Measurements from ENCODE around the gene NOVA1.
"Not testable (repeated sequence)": the region's sequence is repeated elsewhere in the genome, so short reads cannot be mapped to it uniquely, and the experiment has no call there.

NOVA1 gene

GRCh38 chr14:26597589-26598080 is at the start of gene NOVA1:
TSS of gene NOVA1 (minus strand) at chr14:26598033. CDS start at chr14:26597436, 597 bp downstream.
- peak; percentile 61 for DNase-seq

GRCh38 chr14:26645057-26645456 is 47.2 kb upstream of the NOVA1 start:
- not testable (repeated sequence) for DNase-seq

DNA sequence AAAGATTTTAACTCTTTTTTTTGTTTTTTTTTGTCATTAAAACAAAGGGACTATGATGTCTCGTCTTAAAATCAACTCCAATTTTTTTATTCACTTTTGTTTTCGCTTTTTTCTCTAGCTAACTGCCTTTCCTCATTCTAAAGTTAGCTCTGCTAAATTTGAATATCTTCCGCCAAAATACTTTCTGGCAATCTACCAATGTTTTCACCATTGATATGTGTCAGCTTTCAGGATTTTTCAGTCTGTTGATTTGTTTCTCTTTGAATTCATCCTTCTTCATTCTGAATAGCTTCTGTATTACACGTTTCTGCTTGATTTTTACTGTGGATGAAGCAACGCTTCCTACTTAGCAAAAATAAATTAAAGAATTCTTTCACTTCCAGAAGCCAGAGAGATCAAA is 38.7 kb upstream of the NOVA1 start:
- no peak for DNase-seq

GRCh38 chr14:26634946-26635345 is 37.1 kb upstream of the NOVA1 start:
- not testable (repeated sequence) for DNase-seq

DNA sequence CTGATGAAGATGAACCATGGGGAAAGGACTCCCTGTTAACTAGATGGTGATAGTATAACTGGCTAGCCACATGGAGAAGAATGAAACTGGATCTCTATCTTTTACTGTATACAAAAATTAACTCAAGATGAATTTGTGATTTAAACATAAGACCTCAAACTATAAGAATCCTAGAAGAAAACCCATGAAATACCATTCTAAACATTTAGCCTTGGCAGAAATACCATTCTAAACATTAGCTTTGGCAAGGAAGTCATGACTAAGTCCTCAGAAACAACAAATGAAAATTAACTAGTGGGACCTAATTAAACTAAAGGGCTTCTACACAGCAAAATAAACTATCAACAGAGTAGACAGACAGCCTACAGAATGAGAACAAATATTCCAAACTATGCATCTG is 28.4 kb upstream of the NOVA1 start:
- DNase-seq, result no peak

GRCh38 chr14:26622611-26623010 is 24.8 kb upstream of the NOVA1 start:
- no peak for DNase-seq

GRCh38 chr14:26621807-26622560 is 24.2 kb upstream of the NOVA1 start:
- no peak for DNase-seq

GRCh38 chr14:26621364-26621763 is 23.5 kb upstream of the NOVA1 start:
- no peak for DNase-seq

DNA sequence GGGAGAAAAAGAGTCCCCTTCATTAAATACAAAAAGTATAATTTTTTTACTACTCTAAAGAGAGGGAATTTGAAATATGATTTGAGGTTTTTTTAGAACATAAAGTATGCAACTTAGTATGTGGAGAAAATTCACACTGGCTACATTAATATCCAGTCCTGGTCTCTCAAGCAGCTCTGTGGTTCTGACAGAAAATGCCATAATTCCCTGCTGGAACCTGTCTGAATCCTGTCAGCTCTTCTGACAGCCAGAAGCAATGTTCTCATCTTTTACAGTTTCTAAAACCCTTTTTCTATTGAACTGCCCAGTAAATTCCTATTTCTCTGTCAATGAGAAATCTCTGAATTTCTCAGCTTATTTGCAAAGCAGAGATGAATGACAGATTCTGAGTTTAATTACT is 13.4 kb upstream of the NOVA1 start:
- DNase-seq, result no peak

GRCh38 chr14:26606729-26607312 is 9.0 kb upstream of the NOVA1 start:
- DNase-seq, result no peak

DNA sequence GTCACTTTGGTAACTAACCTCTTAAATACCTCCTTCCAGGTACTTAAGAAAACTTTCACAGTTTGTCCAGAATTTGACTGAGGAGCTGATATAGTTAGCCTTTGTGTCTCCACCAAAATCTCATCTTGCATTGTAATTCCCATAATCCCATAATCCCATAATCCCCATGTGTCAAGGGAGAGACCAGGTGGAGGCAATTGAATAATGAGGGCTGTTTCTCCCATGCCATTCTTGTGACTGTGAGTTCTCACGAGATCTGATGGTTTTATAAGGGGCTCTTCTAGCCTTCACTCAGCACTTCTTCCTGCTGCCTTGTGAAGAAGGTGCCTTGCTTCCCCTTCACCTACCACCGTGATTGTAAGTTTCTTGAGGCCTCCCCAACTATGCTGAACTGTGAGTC is 7.8 kb upstream of the NOVA1 start:
- no peak for DNase-seq

DNA sequence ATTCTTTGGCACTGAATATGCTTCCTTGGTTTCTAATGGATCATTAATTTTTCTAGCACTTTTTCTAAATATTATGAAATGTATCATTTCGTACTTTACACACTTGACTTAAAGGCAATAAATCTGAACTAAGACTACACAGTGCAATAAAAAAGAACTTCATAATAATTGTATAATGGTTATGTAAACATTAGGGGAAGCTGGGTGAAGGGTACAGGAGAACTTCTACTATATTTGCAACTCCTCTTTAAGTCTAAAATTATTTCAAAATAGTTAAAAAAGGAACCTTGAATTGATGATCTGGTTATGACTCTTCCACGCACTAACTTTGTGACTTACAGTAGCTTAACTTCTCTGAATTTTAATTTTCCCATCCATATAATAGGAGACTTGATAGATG is 5.1 kb upstream of the NOVA1 start:
- DNase-seq, result no peak

GRCh38 chr14:26601856-26602255 is 4.0 kb upstream of the NOVA1 start:
- DNase-seq, result no peak

DNA sequence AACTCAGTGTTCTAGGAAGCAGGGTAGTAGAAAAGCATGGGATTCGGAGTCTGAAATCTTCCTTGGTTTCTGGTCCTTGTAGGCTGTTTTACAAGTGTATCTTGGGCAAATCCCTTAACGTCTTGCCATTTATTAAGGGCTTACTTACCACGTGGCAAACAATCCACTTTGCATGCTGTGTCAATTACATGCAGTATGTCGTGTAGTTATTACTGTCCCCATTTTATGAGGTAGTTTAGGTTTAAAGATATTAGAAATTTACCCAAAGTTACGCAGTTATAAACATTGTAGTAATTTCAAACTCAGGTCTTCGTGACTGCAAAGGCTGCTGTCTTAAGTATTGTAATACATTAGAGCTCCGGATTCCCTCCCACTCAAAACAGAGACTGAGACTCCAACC is 1.5 kb upstream of the NOVA1 start:
- no peak for DNase-seq

- peak; percentile 48 for DNase-seq
These were observed 869 bp upstream of the NOVA1 start for GRCh38 chr14:26598672-26599131.

- peak; percentile 100 for DNase-seq
These were observed 343 bp upstream of the NOVA1 start for GRCh38 chr14:26598081-26598671.

DNA sequence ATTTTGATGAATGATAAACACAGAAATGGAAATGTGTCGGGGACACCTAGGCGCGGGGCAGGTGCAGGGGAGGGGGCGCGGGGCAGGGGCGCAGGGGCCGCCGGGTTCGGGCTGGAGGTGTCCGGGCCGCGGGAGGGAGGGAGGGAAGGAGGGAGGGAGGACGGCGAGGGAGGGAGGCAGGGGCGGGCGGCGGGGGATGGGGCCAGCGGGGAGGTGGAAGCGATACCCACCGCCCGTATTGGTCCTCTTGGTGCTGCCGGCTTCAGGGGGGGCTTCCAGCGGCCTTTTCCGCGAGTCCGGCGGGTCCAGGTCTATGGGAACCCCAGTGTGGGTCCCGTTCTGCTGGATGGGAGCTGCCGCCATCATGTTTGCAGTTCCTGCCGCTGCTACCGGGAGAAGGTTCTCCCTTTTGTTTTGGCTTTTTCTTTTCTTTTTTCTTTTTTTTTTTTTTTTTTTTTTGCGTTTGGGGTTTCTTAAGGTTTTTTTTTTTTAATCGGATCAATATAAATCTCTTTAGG is 703 bp downstream of the NOVA1 start:
- DNase-seq, result peak; percentile 65

GRCh38 chr14:26596543-26597061 is 1.2 kb downstream of the NOVA1 start:
- DNase-seq, result peak; percentile 65

DNA sequence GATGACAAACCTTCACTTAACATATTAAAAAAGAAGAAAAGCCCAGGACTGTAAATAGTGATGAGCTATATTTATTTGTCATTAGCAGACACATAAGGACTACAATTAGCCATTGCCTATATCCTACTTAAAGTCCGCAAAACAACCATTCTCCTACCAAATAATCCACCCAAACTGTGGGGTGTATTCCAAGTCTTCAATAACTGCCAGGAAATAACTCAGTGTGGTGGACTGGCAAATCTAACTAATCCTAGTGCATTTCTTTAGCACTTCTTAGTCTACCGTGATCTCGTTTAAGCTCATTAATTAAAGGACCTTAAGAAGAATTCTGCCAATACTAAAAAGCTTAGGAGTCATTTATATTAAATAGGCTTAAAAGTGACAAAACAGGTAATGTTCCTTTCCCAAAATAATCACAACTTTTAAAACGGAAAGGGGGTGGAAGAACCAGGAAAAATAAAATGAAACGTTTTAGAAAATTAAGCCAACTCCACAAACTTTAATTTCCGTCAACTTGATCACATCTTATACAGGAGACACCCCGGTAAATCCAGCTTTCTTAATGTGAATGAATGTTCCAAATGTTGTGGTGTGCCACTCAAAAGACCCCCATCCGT is 1.8 kb downstream of the NOVA1 start:
- peak; percentile 40 for DNase-seq

DNA sequence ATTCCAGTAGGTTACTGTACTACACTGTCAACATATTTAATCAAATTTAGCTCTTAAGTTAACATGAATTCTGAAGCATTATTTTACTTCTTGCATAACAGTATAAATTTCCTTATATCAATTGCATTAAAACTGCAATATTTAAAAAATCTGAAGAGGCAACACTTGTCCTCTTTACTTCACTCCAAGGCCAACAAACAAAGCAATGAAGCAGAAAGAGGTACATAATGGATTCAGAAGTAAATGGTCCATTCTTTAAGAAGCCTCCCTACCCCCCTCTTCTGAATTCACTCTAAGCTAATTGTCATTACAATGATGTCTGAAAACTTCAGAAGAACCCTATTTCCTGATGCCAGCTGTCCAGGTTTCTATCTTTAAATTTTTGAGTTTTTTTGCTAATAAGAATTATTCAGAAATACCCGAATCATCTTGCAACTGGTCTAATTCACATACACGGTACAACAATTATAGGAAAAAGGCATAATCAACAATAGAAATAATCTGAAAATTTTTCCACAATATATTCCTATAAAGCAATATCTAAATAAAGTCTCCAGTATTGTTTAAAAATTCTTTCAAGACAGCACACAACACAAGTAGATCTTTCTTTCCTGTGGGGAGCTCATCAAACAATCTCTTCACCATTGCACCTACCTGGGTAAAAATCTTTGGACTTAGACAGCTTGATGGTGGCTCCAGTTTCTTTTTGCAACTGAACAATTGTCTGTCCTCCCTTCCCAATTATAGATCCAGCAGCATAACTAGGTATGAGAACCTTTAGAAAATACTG is 2.9 kb downstream of the NOVA1 start:
- peak; percentile 95 for DNase-seq

DNA sequence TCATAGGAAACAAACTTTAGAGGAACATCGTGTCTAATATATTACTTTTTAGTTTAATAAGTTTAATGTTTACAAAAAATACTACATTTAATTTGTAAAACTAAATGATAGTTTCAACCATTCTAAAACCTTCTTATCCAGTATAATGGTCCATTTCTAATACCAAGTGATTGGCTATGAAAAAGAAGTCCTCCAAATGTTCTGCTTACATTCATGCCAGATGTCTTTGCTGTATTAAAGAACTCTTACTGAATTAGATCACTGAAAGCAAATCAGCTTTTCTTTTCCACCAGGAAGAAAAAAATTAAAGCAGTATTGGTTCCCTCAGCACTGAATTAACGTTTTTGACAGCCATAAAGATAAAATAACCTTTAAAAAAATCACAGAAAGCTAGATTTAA is 3.7 kb downstream of the NOVA1 start:
- peak; percentile 76 for DNase-seq

- DNase-seq, result peak; percentile 47
These were observed 4.5 kb downstream of the NOVA1 start for GRCh38 chr14:26593357-26593756.

Data from DMS79 (cell line).